ENCODE measurements around the gene SLC12A6.

DNA sequence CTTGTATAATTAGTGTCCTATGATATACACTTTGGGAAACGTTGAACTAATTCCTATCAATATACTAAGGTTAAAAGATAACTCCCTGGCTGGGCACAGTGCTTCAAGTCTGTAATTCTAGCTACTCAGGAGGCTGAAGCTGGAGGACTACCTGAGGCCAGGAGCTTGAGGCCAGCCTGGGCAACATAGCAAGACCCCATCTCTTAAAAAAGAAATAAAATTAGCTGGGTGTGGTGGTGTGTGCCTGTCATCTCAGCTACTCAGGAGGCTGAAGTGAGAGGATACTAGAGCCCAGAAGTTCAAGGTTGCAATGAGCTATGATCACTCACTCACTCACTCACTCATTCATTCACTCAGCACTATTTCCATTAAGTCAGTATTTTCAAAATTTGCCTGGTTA lies 55.2 kb downstream of the SLC12A6 start:
- no peak for TF ChIP-seq GATA2 (IDR thresholded peaks at IDR 0.05; ENCODE audit: low read depth, low read length)
- TF ChIP-seq GATA3 (IDR thresholded peaks at IDR 0.05; ENCODE audit: low read depth, low read length): no peak

Data from SH-SY5Y (cell line).